Activated CD8-positive, alpha-beta memory T cell treated with anti-CD3 and anti-CD28 coated beads, Interleukin-2, amount 10 ng/mL, durations not matched to agents 7 days and 5 days (primary cell): ENCODE measurements around the gene KRTAP1-3. TPM values are rescaled to one million over a fixed set of nuclear protein-coding genes. Genes with fewer than 3 reads are reported as not detected.
"Not testable (repeated sequence)": the region's sequence is repeated elsewhere in the genome, so short reads cannot be mapped to it uniquely, and the experiment has no call there.

Experiments
- ATAC-seq: fragments of 150-1000 bp; cut with Tn5 transposase; one replicate; pipeline ENCODE4 v1.10.0; 2021; ENCODE audit warnings: moderate library complexity
- CTCF ChIA-PET: fragments of 350-600 bp; sonication (Branson Sonifier 250); formaldehyde crosslinking; loops from one replicate; lab custom pipeline; 2021; ENCODE audit warnings: antibody characterized with exemption; lab: Charles Lee
- DNase-seq: peaks from one replicate; pipeline ENCODE4 v3.0.0-alpha.2; 2020
- H3K27ac Mint-ChIP-seq: one replicate; pipeline ENCODE4 v1.8.0; 2021; ENCODE audit warnings: mild to moderate bottlenecking, mixed read lengths
- H3K27me3 Mint-ChIP-seq: one replicate; pipeline ENCODE4 v1.8.0; 2021; ENCODE audit warnings: mixed read lengths
- H3K36me3 Mint-ChIP-seq: one replicate; pipeline ENCODE4 v1.8.0; 2021; ENCODE audit warnings: mild to moderate bottlenecking, mixed read lengths
- H3K4me1 Mint-ChIP-seq: one replicate; pipeline ENCODE4 v1.8.0; 2021; ENCODE audit warnings: mixed read lengths
- H3K4me3 Mint-ChIP-seq: one replicate; pipeline ENCODE4 v1.8.0; 2021; ENCODE audit warnings: mild to moderate bottlenecking, moderate library complexity, mixed read lengths
- H3K9me3 Mint-ChIP-seq: one replicate; pipeline ENCODE4 v1.8.0; 2022; ENCODE audit warnings: low read depth, mixed read lengths
- total RNA-seq, 2 experiments: library from RNA; stranded (reverse); gene quantifications; one replicate each; pipeline ENCODE4 v1.2.3, GENCODE V29; 2021

Gene KRTAP1-3, protein sequence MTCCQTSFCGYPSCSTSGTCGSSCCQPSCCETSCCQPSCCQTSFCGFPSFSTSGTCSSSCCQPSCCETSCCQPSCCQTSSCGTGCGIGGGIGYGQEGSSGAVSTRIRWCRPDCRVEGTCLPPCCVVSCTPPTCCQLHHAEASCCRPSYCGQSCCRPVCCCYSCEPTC
- not detected for total RNA-seq

DNA sequence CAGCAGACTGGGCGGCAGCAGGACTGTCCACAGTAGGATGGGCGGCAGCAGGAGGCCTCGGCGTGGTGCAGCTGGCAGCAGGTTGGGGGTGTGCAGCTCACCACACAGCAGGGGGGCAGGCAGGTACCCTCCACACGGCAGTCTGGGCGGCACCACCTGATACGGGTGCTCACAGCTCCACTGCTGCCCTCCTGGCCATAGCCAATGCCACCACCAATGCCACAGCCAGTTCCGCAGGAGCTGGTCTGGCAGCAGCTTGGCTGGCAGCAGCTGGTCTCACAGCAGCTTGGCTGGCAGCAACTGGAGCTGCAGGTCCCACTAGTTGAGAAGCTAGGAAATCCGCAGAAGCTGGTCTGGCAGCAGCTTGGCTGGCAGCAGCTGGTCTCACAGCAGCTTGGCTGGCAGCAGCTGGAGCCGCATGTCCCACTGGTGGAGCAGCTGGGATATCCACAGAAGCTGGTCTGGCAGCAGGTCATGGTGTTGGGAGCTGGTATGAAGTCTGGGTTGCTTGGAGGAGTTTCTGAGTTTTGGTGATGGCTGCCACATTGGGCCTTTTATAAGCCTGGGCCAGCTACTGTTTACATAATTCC, at the start of gene KRTAP1-3:
TSS of gene KRTAP1-3 (minus strand) at position 529 of the 590 bp plus-strand sequence. CDS start at position 476, 53 bp downstream.
- H3K9me3 Mint-ChIP-seq, H3K4me3 Mint-ChIP-seq, H3K4me1 Mint-ChIP-seq, DNase-seq, ATAC-seq, H3K27ac Mint-ChIP-seq, H3K36me3 Mint-ChIP-seq, CTCF ChIA-PET: not testable (repeated sequence)
- H3K27me3 Mint-ChIP-seq: peaks cover 30% of the 10 kb centered on the region

DNA sequence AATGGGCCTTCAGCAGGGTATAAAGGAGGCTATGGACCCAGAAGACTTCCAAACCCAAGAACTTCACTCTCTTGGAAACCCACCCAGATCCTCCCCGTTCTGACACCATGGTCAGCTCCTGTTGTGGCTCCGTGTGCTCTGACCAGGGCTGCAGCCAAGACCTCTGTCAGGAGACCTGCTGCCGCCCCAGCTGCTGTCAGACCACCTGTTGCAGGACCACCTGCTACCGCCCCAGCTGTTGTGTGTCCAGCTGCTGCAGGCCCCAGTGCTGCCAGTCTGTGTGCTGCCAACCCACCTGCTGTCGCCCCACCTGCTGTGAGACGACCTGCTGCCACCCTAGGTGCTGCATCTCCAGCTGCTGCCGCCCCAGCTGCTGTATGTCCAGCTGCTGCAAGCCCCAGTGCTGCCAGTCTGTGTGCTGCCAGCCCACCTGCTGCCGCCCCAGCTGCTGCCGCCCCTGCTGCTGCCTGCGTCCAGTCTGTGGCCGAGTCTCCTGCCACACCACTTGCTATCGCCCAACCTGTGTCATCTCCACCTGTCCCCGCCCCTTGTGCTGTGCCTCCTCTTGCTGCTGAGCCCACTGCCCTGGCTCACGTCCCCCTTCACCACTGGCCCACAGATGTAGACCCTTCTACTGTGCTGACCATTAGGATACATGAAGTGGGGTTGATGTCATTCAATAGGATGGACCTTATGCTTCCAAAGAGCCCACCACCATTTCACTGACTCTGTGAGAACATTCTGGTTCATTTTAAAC, 49.6 kb upstream of the KRTAP1-3 start, which contains the start of gene KRTAP4-7:
TSS of gene KRTAP4-7 (plus strand) at position 51 of the 757 bp plus-strand sequence. CDS start at position 108, 57 bp downstream.
- DNase-seq, H3K27ac Mint-ChIP-seq, H3K9me3 Mint-ChIP-seq, ATAC-seq, CTCF ChIA-PET, H3K36me3 Mint-ChIP-seq, H3K4me3 Mint-ChIP-seq, H3K4me1 Mint-ChIP-seq: not testable (repeated sequence)
- H3K27me3 Mint-ChIP-seq: peaks cover 15% of the 10 kb centered on the region

DNA sequence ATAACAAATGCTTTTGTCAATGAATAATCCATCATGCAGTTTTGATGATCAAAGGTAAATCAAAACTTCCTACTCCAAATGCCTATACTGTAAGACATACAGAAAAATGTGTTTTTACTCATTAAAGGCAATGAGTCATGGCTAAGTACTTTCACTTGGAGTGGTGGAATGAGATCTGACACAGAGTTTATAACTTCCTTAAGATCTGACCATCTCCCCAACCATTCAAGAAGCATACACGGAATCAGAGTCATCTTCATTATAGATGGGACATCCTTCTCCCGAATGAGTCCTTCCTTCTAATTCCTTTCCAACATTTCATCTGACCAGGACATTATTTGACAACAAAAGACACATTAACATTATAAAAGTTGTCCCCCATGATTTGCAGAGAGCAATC, 48.8 kb upstream of the KRTAP1-3 start:
- CTCF ChIA-PET, H3K36me3 Mint-ChIP-seq, H3K27ac Mint-ChIP-seq, DNase-seq, H3K4me3 Mint-ChIP-seq, ATAC-seq, H3K9me3 Mint-ChIP-seq, H3K4me1 Mint-ChIP-seq: not testable (repeated sequence)
- peaks cover 15% of the 10 kb centered on the region for H3K27me3 Mint-ChIP-seq

DNA sequence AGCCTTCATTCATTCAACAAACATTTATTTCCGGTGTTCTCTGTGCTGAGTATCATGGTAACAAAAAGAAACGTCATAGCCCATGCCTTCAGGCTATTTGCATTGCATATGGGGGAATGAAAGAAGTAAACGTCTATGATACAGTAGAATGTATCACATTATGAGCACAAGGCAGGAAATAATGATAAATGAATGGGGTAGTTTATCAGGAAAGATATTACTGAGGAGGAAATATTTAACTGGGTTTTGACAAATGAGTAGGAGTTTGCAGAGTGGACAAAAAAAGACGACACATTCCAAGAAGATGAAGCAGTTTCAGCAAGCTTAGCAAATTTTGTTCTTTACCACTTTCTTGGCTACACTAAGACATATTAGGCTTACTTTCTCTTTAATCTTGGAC, 48.0 kb upstream of the KRTAP1-3 start:
- DNase-seq (no peak), ATAC-seq (no peak)
- H3K27me3 Mint-ChIP-seq: peaks cover 15% of the 10 kb centered on the region
- H3K4me1 Mint-ChIP-seq: no peaks in the 10 kb centered on the region
- CTCF ChIA-PET: no interaction called here
- H3K36me3 Mint-ChIP-seq: no peaks in the 10 kb centered on the region
- no peak overlapping the region for H3K27ac Mint-ChIP-seq
- no peaks in the 10 kb centered on the region for H3K9me3 Mint-ChIP-seq
- no peak overlapping the region for H3K4me3 Mint-ChIP-seq

DNA sequence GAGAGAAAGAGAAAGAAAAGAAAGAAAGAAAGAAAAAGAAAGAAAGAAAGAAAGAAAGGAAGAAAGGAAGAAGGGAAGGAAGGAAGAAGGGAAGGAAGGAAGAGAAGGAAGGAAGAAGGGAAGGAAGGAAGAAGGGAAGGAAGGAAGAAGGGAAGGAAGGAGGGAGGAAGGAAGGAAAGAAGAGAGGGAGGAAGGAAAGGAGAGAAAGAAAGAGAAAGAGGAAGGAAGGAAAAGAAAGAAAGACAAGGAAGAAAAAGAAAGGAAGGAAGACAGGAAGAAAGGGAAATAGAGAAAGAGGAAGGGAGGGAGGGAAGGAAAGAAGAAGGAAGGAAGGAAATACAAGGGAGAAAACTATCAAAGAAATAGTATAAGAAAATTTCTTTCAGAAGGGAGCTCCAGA, 42.1 kb upstream of the KRTAP1-3 start:
- DNase-seq: no peak
- H3K4me1 Mint-ChIP-seq: no peaks in the 10 kb centered on the region
- no peak for ATAC-seq
- no peaks in the 10 kb centered on the region for H3K36me3 Mint-ChIP-seq
- CTCF ChIA-PET: no interaction called here
- H3K27me3 Mint-ChIP-seq: peaks cover 24% of the 10 kb centered on the region
- no peak overlapping the region for H3K27ac Mint-ChIP-seq
- no peak overlapping the region for H3K4me3 Mint-ChIP-seq
- H3K9me3 Mint-ChIP-seq: no peaks in the 10 kb centered on the region

DNA sequence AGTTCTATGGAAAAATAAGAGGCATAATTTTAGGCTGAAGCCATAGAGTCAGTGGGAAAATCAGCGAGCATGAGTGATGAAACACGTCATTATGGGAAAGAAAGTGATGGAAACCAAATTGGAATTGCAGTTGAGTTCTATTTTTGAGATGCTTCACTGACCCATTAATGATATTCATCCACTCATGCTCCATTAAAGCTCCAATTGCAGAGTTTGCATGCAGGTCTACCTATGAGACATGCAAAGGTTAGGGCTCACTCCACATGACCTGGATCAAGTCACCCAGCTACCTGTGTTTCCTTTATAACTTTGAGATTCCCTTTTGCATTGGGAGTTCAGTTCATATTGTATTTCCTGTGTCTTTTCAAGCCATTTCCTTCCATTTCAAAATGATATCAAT, 39.0 kb upstream of the KRTAP1-3 start:
- peaks cover 24% of the 10 kb centered on the region for H3K27me3 Mint-ChIP-seq
- no peak for DNase-seq
- no peak for ATAC-seq
- H3K27ac Mint-ChIP-seq: no peak overlapping the region
- no peaks in the 10 kb centered on the region for H3K9me3 Mint-ChIP-seq
- peaks cover 2% of the 10 kb centered on the region for H3K4me1 Mint-ChIP-seq
- H3K36me3 Mint-ChIP-seq: no peaks in the 10 kb centered on the region
- CTCF ChIA-PET: no interaction called here
- H3K4me3 Mint-ChIP-seq: no peak overlapping the region

DNA sequence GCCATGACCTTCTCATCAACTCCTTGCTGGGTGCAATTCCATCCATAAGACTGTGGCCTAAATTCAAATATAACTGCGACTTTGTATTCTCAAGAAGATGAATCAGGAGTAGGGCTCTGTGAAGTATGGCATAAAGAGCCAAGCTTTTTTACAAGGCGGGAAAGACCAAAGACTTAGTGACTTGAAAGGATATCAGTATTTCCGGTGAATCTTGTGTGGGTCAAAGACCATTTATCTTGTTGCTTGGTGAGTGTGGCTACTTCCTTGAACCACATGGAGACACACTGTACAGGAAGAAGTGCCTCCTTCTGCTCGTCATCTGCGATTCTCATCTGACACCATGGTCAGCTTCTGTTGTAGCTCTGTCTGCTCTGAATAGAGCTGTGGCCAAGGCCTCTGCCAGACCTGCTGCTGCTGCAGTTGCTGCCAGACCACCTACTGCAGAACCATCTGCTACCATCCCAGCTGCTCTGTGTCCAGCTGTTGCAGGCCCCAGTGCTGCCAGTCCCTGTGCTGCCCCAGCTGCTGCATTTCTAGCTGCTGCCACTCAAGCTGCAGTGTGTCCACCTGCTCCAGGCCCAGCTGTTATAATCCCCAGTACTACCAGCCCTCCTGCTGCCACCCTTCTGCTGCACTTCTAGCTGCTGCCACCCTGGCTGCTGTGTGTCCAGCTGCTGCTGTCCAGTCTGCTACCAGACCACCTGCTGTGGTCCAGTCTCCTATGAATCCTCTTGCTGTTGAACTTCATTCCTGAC, 37.1 kb upstream of the KRTAP1-3 start:
- H3K4me1 Mint-ChIP-seq: peaks cover 2% of the 10 kb centered on the region
- no peaks in the 10 kb centered on the region for H3K36me3 Mint-ChIP-seq
- CTCF ChIA-PET: no interaction called here
- no peak overlapping the region for H3K27ac Mint-ChIP-seq
- no peaks in the 10 kb centered on the region for H3K9me3 Mint-ChIP-seq
- ATAC-seq: no peak
- H3K27me3 Mint-ChIP-seq: peaks cover 21% of the 10 kb centered on the region
- no peak overlapping the region for H3K4me3 Mint-ChIP-seq
- no peak for DNase-seq

DNA sequence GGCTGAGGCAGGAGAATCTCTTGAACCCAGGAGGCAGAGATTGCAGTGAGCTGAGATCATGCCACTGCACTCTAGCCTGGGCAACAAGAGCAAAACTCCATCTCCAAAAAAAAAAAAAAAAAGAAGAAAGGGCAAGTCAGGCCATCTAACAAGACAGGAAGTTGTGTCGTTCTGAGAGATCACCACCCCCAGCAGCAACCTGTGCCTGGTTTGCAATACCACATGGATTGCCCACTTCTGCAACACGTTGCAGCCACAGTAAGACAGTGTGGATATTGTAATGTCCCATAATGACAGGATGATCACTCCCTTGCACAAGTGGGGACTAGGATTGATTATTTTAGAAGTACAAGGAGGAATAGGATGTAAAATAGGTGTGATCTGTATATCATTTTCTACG, 34.4 kb upstream of the KRTAP1-3 start:
- no peaks in the 10 kb centered on the region for H3K36me3 Mint-ChIP-seq
- no peaks in the 10 kb centered on the region for H3K9me3 Mint-ChIP-seq
- peaks cover 5% of the 10 kb centered on the region for H3K27me3 Mint-ChIP-seq
- CTCF ChIA-PET: no interaction called here
- no peak for DNase-seq
- no peak for ATAC-seq
- H3K27ac Mint-ChIP-seq: no peak overlapping the region
- H3K4me3 Mint-ChIP-seq: no peak overlapping the region
- peaks cover 7% of the 10 kb centered on the region for H3K4me1 Mint-ChIP-seq

DNA sequence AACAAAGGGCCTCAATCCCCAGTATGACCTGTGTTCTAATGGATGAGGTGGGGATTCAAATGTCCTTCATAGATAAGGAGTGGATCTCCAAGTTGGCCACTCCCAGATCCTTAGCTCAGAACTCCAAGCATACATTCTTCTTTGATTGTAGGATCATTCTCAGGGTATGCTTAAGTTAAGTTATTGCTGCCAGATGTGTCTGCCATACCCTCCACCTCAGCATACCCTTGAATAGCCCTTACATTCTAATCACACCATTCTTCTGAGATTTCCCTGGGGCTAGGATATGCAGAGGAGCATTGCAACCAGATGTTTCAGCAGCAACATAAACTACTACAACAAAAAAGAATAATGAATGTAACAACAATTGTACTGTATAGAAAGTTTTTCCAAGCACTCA, 32.6 kb upstream of the KRTAP1-3 start:
- CTCF ChIA-PET: no interaction called here

DNA sequence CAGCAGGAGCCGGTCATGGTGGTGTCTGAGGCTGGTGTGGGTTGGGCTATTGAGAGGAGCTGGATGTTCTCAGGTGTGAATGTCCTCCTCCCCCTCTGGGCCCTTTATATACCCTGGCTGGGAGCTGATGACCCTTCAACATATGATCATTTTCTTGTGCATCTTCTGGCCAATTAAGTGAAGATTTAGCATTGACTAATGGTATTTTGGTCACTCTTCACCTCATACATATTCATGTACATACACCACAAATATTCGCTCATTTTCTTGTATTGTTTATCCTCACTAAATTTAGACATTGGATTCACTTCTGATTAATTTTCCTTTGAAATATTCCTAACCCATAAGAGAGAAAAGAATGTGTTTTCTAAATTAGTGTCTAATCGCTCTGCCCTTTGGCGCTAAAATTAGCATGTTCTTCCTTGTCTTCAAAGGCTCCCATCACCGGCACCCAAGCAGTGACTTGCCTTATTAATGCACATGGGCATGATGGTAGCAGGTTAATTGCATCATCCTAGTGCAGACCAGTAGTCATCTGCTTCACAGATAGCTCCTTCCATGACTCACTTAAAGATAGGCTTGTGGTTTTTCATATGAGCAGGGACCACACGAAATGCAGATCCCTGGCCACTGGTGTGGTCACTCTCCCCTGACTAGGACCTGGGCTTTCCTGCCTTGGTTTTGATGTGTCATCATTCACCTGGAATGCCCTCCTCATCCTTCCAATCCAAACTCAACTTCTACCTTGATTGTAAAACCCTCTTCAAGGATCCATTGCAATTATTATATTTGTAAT, 31.4 kb upstream of the KRTAP1-3 start, which contains the start of gene KRTAP2-4:
TSS of gene KRTAP2-4 (minus strand) at position 51 of the 796 bp plus-strand sequence. CDS start at position 17, 34 bp downstream.
- Mint-ChIP-seq H3K27me3 (peaks cover 16% of the 10 kb centered on the region), H3K4me3 (no peak within 1 kb of the TSS), H3K36me3 (no peaks in the 10 kb centered on the region), H3K4me1 (peaks cover 7% of the 10 kb centered on the region), H3K9me3 (no peaks in the 10 kb centered on the region), H3K27ac (no peak within 1 kb of the TSS)
- DNase-seq: no peak
- no peak for ATAC-seq
- CTCF ChIA-PET: no interaction called here

More for the DNA sequence above, 32.6 kb upstream of the KRTAP1-3 start:
- Mint-ChIP-seq H3K27me3 (peaks cover 8% of the 10 kb centered on the region), H3K27ac (no peak overlapping the region), H3K4me3 (no peak overlapping the region), H3K9me3 (no peaks in the 10 kb centered on the region), H3K36me3 (no peaks in the 10 kb centered on the region), H3K4me1 (peaks cover 7% of the 10 kb centered on the region)
- ATAC-seq (no peak), DNase-seq (no peak)

DNA sequence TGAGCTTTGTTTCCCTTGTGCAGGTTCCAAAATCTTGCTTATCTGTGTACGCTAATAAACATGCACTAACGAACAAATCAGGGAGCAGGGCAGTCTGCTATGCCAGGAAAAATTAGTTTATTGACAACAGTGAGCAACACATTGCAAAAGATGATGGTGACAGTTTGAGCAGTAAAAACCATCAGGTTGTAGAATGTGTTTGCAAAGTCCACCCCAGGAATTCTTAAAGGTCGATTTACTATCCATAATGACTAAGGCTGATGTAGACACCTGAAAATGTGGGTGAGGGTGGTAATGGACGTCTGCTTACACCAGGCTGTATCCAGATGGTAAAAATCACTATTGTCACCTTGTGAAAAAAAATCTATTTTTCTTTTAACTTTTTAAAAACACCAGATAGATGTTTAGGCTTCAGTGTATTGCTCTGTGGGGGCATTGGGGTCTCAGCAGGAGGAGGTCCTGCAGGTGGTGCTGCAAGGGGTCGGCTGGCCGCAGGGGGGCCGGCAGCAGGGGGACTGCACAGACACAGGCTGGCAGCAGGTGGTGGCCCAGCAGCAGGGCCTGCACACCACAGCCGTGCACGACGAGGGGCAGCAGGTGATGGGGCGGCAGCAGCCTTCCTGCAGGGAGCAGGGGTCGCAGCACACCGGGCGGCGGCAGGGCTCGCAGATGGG, 30.5 kb upstream of the KRTAP1-3 start:
- CTCF ChIA-PET: interaction anchor here (0.5 kb wide), 1 partner anchor 46 kb away, joined by 3 read pairs; no protein-coding TSS in a partner anchor
- H3K4me1 Mint-ChIP-seq, DNase-seq, H3K27ac Mint-ChIP-seq, H3K9me3 Mint-ChIP-seq, H3K36me3 Mint-ChIP-seq, H3K4me3 Mint-ChIP-seq, ATAC-seq: not testable (repeated sequence)
- peaks cover 25% of the 10 kb centered on the region for H3K27me3 Mint-ChIP-seq

DNA sequence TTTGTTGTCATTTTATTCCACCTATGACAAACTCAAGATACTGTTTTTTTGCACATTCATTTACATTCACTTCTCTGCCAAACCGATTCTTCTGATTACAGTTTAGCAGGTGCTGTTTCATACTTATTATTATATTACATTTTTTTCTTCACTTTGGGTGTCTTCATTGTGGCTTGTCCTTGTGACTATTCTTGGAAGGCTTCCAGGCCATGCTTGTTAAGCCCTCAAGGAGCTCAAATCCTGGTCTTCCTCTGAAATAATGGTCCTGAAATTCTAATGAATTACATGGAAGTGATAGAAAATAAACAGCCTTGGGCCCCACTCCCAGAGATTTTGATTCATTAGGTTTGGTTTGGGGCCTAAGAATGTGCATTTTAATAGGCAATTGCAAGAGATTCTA, 29.6 kb upstream of the KRTAP1-3 start:
- Mint-ChIP-seq H3K36me3 (no peaks in the 10 kb centered on the region), H3K27ac (no peak overlapping the region), H3K4me3 (no peak overlapping the region), H3K4me1 (peaks cover 7% of the 10 kb centered on the region), H3K27me3 (peaks cover 31% of the 10 kb centered on the region), H3K9me3 (no peaks in the 10 kb centered on the region)
- ATAC-seq (no peak), DNase-seq (no peak)
- CTCF ChIA-PET: interaction anchor here (0.5 kb wide), 1 partner anchor 45 kb away, joined by 3 read pairs; no protein-coding TSS in a partner anchor
